Measurements from ENCODE around the gene FLNB.
A peak's percentile ranks its signal among the peaks of the same experiment; 100 is the strongest.

FLNB gene

GRCh38 chr3:58072052-58072762 lies 64.0 kb downstream of the FLNB start:
- FAIRE-seq (no peak), DNase-seq (ENCODE audit: extremely low spot score, insufficient read length, low read depth) (no peak)

- no peak for FAIRE-seq
Observed at GRCh38 chr3:58072763-58073130, 64.5 kb downstream of the FLNB start.

GRCh38 chr3:58073301-58074108 lies 65.3 kb downstream of the FLNB start:
- FAIRE-seq: no peak
- DNase-seq (ENCODE audit: extremely low spot score, insufficient read length, low read depth): no peak

More at GRCh38 chr3:58072763-58073130, 64.5 kb downstream of the FLNB start:
- DNase-seq (ENCODE audit: extremely low spot score, insufficient read length, low read depth): no peak

- no peak for DNase-seq (ENCODE audit: extremely low spot score, insufficient read length, low read depth)
- peak; percentile 66 for FAIRE-seq
Observed at GRCh38 chr3:58074116-58074715, 66.0 kb downstream of the FLNB start.

GRCh38 chr3:58074997-58075396 lies 66.8 kb downstream of the FLNB start:
- FAIRE-seq (no peak), DNase-seq (ENCODE audit: extremely low spot score, insufficient read length, low read depth) (no peak)

- FAIRE-seq (no peak), DNase-seq (ENCODE audit: extremely low spot score, insufficient read length, low read depth) (no peak)
Observed at GRCh38 chr3:58077596-58078285, 69.5 kb downstream of the FLNB start.

- FAIRE-seq: no peak
Observed at GRCh38 chr3:58078610-58079009, 70.4 kb downstream of the FLNB start.

GRCh38 chr3:58079773-58080172 lies 71.6 kb downstream of the FLNB start:
- FAIRE-seq: no peak
- DNase-seq (ENCODE audit: extremely low spot score, insufficient read length, low read depth): no peak

More at GRCh38 chr3:58078610-58079009, 70.4 kb downstream of the FLNB start:
- no peak for DNase-seq (ENCODE audit: extremely low spot score, insufficient read length, low read depth)

GRCh38 chr3:58082047-58082446 lies 73.8 kb downstream of the FLNB start:
- FAIRE-seq (no peak), DNase-seq (ENCODE audit: extremely low spot score, insufficient read length, low read depth) (no peak)

- FAIRE-seq: no peak
- no peak for DNase-seq (ENCODE audit: extremely low spot score, insufficient read length, low read depth)
Observed at GRCh38 chr3:58084166-58084565, 75.9 kb downstream of the FLNB start.

- DNase-seq (ENCODE audit: extremely low spot score, insufficient read length, low read depth) (peak; percentile 50), FAIRE-seq (peak; percentile 89)
Observed at GRCh38 chr3:58084788-58085543, 76.7 kb downstream of the FLNB start.

GRCh38 chr3:58085616-58086015 lies 77.4 kb downstream of the FLNB start:
- FAIRE-seq (no peak), DNase-seq (ENCODE audit: extremely low spot score, insufficient read length, low read depth) (no peak)

GRCh38 chr3:58088501-58088900 lies 80.3 kb downstream of the FLNB start:
- DNase-seq (ENCODE audit: extremely low spot score, insufficient read length, low read depth) (no peak), FAIRE-seq (no peak)

GRCh38 chr3:58090351-58090750 lies 82.1 kb downstream of the FLNB start:
- no peak for FAIRE-seq
- DNase-seq (ENCODE audit: extremely low spot score, insufficient read length, low read depth): no peak

GRCh38 chr3:58092521-58092920 lies 84.3 kb downstream of the FLNB start:
- no peak for DNase-seq (ENCODE audit: extremely low spot score, insufficient read length, low read depth)
- FAIRE-seq: no peak

GRCh38 chr3:58093574-58094195 lies 85.5 kb downstream of the FLNB start:
- FAIRE-seq (no peak), DNase-seq (ENCODE audit: extremely low spot score, insufficient read length, low read depth) (no peak)

- FAIRE-seq: no peak
- no peak for DNase-seq (ENCODE audit: extremely low spot score, insufficient read length, low read depth)
Observed at GRCh38 chr3:58094657-58095056, 86.4 kb downstream of the FLNB start.

- DNase-seq (ENCODE audit: extremely low spot score, insufficient read length, low read depth): no peak
- no peak for FAIRE-seq
Observed at GRCh38 chr3:58095603-58096138, 87.4 kb downstream of the FLNB start.

GRCh38 chr3:58098531-58098930 lies 90.3 kb downstream of the FLNB start:
- FAIRE-seq: no peak
- no peak for DNase-seq (ENCODE audit: extremely low spot score, insufficient read length, low read depth)
